GM12875 (cell line): ENCODE results near the gene CPN2.

ENCODE experiments used
- H3K4me3 ChIP-seq: one replicate; pipeline ENCODE4 v1.5.1; 2011; ENCODE audit warnings: low read depth, low read length, control low read depth
- TF ChIP-seq, protein P1 (sequence below): IDR thresholded peaks from 2 replicates; pipeline ENCODE4 v1.5.1; 2011; ENCODE audit warnings: low read depth, mild to moderate bottlenecking, control low read depth, inconsistent platforms, low read length, moderate library complexity, borderline replicate concordance; ENCODE audit not compliant: insufficient read depth

Gene CPN2

DNA sequence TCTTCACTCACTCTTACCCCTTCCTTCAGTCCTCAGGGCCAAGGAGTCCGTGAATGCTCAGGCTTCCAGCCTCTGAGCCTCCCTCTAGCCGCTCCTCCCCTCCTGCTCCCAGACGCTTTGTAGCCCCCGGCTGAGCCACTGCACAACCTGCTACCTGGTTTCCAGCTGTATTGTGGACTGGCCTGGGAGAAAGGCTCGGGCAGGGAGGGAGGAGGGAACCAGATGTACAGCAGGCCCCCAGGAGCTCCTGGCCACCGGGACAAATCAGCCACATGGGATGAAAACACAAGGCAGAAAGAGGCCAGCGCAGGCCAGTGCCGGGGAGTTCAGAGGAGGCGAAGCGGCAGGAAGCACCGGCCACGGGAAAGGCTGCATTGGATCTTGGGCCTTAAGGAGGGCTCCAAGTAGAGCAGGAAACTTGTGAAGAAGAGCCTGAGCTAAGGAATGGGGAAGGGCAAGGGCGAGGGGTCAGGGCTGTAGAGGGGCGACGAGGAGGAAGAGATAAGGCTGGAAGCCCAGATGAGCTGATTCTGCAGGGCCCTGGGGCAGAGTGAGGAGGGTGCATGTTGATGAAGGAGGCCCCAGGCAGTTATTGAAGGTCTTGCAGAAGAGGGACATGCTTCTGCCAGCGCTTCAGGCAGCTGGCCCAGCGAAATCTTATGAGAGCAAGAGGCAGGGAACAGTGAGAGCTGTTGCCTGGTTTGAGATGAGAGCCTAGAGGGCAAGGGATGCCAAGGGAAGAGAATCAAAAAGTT is 14.3 kb downstream of the CPN2 start:
- H3K4me3 ChIP-seq: no peak overlapping the region
- TF ChIP-seq, protein P1, sequence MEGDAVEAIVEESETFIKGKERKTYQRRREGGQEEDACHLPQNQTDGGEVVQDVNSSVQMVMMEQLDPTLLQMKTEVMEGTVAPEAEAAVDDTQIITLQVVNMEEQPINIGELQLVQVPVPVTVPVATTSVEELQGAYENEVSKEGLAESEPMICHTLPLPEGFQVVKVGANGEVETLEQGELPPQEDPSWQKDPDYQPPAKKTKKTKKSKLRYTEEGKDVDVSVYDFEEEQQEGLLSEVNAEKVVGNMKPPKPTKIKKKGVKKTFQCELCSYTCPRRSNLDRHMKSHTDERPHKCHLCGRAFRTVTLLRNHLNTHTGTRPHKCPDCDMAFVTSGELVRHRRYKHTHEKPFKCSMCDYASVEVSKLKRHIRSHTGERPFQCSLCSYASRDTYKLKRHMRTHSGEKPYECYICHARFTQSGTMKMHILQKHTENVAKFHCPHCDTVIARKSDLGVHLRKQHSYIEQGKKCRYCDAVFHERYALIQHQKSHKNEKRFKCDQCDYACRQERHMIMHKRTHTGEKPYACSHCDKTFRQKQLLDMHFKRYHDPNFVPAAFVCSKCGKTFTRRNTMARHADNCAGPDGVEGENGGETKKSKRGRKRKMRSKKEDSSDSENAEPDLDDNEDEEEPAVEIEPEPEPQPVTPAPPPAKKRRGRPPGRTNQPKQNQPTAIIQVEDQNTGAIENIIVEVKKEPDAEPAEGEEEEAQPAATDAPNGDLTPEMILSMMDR: no peak

- H3K4me3 ChIP-seq: no peak overlapping the region
- TF ChIP-seq, protein P1: no peak
Measured at GRCh38 chr3:194333981-194334320, 17.2 kb downstream of the CPN2 start.

DNA sequence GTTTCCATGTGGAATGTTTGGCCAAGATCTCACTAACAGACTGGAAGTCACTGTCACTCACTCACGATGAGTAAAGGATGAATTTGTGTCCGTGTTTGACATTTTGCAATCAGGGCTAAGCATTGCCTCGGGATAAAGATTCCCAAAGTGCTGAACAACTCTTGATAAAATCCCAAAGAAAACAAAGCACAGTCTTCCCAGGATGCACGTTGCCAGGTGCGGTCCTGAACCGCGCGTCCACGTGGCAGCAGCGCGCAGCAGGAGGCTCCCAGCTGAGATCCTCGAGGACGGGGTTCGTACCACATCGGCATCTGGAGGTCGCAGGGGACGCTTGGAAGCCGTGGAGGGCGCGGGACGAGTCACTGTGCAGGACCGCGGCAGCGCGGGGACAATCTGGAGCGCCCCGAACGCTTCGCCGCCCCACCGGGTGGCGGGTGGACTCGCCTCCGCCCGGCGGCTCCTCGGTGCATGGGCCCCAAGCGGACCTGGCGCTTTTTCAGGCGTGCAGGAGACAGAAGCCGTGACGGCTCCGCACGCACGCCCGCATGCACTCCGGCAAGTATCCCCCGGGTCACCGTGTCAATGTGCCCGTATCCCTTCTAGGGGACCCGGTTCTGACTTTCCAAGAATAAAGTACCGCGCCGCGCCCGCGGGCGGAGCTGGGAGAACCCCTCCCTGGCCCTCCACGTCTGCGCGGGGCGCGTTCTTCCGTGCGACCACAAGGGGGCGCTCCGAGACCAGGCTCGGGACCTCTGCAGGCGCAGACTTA is 17.7 kb downstream of the CPN2 start:
- peak overlapping the region; percentile 32 for H3K4me3 ChIP-seq
- TF ChIP-seq, protein P1: peak; percentile 97

GRCh38 chr3:194332858-194333211 is 18.3 kb downstream of the CPN2 start:
- TF ChIP-seq, protein P1: no peak

GRCh38 chr3:194330579-194330978 is 20.5 kb downstream of the CPN2 start:
- TF ChIP-seq, protein P1: no peak
- no peak overlapping the region for H3K4me3 ChIP-seq

More at GRCh38 chr3:194332858-194333211, 18.3 kb downstream of the CPN2 start:
- H3K4me3 ChIP-seq: no peak overlapping the region

DNA sequence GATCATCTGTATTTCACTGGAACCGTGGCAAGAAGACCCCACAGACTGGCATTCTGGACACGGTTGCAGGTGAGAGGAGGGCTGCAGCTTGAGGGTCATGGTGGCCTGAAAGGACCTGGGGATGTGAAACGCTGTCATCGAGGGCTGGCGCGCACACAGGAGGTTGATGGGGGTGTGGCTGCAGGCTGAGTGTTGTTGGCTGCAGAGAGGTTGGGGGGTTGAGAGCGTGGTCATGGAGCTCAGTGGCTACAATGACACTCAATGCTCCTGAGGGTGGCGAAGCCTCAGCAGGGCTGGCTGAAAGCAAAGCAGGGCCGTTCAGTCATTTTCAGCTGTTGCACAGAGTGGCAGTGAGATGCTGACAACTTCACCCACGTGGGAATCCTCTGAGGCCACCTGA is 21.0 kb downstream of the CPN2 start:
- TF ChIP-seq, protein P1: no peak
- no peak overlapping the region for H3K4me3 ChIP-seq

DNA sequence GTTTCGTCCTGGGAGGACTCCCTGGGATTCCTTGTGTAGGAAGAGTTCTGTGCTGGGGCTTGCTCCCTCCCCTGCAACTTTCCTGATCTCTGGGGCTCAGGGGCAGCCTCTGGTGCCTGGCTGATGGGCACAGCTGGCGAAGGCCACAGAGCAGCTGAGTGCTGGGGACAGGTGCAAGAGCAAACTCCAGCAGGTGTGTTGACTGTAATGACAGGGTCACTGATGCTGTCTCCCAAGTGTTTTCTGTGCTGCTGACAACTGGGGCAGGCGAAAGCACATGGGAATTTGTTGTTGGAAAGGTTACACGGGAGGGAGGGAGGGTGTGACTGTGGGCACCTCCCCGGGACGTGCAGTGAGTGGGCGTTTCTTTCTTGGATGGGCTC is 21.6 kb downstream of the CPN2 start:
- H3K4me3 ChIP-seq: no peak overlapping the region
- TF ChIP-seq, protein P1: no peak
